ENCODE measurements around the gene CGB8.

- TF ChIP-seq POLR2A (IDR thresholded peaks at IDR 0.05) (no peak), CTCF (IDR thresholded peaks at IDR 0.05) (no peak), POLR2AphosphoS5 (IDR thresholded peaks at IDR 0.05) (no peak), EP300 (IDR thresholded peaks at IDR 0.05) (no peak)
Observed at GRCh38 chr19:49071860-49072547, 23.1 kb upstream of the CGB8 start.
